ENCODE results near the gene ELAVL4.

DNA sequence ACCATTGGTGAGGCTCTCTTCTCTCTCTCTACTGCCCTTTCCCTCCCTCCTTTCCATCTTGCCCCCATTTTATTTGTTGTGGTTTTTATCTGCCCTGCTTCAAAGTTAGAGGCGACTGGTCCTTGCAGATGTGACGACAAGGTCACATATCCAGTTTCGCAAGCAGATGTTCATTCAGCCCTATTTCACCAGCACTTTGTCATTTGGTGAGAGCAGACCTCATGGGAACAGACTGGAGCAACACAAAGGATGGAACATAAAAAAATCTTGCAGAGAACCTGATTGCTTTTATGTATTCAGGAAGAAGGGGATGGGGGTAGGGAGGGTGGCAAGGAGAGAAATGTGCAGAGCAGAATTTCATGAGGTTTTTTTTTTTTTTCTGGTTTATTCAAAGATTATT, 84.3 kb downstream of the ELAVL4 start:
- no peak for TF ChIP-seq SP1 (IDR thresholded peaks at IDR 0.05; ENCODE audit: low read depth)
- TF ChIP-seq EZH2phosphoT487 (IDR thresholded peaks at IDR 0.05; ENCODE audit: borderline replicate concordance), result no peak
- TF ChIP-seq CTCF (IDR thresholded peaks at IDR 0.05 in 2 of 3, conservative IDR thresholded peaks at IDR 0.05 in 1 of 3; ENCODE audit: borderline replicate concordance in 1 of 3, insufficient read depth in 1 of 3, low read depth in 2 of 3, low read length in 2 of 3), result no peak
- TF ChIP-seq POLR2A (IDR thresholded peaks at IDR 0.05; ENCODE audit: borderline replicate concordance, extremely low read depth, insufficient read depth, insufficient read length), result no peak
- no peak for TF ChIP-seq TCF7L2 (IDR thresholded peaks at IDR 0.05; ENCODE audit: borderline replicate concordance, extremely low read depth, insufficient read depth, insufficient read length)
- no peak for TF ChIP-seq ELF1 (IDR thresholded peaks at IDR 0.05; ENCODE audit: borderline replicate concordance, low read depth)
- no peak for TF ChIP-seq ZBTB33 (IDR thresholded peaks at IDR 0.05; ENCODE audit: extremely low read depth, insufficient replicate concordance, low read length)
- no peak for TF ChIP-seq JUND (IDR thresholded peaks at IDR 0.05)
- TF ChIP-seq POLR2AphosphoS5 (IDR thresholded peaks at IDR 0.05; ENCODE audit: low read depth, low read length), result no peak
- no peak for TF ChIP-seq EZH2 (IDR thresholded peaks at IDR 0.05)
- TF ChIP-seq SRF (IDR thresholded peaks at IDR 0.05; ENCODE audit: low read depth), result no peak
- TF ChIP-seq YY1 (IDR thresholded peaks at IDR 0.05; ENCODE audit: extremely low read depth, insufficient replicate concordance, low read depth, low read length), result no peak

Measured in HCT116 (cell line).